ENCODE results near the gene SLCO3A1.
"Not testable (repeated sequence)": the region's sequence is repeated elsewhere in the genome, so short reads cannot be mapped to it uniquely, and the experiment has no call there.

DNA sequence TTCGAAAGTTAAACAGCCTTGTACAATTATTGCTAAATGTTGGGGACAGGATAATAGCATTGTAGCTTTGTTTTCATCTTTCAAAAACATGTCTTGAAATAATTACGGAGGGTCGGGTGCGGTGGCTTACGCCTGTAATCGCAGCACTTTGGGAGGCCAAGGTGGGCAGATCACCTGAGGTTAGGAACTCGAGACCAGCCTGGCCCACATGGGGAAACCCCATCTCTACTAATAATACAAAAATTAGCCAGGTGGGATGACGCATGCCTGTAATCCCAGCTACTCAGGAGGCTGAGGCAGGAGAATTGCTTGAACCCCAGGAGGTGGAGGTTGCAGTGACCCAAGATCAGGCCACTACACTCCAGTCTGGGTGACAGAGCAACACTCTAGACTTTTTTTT lies 216.7 kb downstream of the SLCO3A1 start:
- TF ChIP-seq, protein P1, sequence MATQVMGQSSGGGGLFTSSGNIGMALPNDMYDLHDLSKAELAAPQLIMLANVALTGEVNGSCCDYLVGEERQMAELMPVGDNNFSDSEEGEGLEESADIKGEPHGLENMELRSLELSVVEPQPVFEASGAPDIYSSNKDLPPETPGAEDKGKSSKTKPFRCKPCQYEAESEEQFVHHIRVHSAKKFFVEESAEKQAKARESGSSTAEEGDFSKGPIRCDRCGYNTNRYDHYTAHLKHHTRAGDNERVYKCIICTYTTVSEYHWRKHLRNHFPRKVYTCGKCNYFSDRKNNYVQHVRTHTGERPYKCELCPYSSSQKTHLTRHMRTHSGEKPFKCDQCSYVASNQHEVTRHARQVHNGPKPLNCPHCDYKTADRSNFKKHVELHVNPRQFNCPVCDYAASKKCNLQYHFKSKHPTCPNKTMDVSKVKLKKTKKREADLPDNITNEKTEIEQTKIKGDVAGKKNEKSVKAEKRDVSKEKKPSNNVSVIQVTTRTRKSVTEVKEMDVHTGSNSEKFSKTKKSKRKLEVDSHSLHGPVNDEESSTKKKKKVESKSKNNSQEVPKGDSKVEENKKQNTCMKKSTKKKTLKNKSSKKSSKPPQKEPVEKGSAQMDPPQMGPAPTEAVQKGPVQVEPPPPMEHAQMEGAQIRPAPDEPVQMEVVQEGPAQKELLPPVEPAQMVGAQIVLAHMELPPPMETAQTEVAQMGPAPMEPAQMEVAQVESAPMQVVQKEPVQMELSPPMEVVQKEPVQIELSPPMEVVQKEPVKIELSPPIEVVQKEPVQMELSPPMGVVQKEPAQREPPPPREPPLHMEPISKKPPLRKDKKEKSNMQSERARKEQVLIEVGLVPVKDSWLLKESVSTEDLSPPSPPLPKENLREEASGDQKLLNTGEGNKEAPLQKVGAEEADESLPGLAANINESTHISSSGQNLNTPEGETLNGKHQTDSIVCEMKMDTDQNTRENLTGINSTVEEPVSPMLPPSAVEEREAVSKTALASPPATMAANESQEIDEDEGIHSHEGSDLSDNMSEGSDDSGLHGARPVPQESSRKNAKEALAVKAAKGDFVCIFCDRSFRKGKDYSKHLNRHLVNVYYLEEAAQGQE (IDR thresholded peaks at IDR 0.05): not testable (repeated sequence)
- TF ChIP-seq SP1 (IDR thresholded peaks at IDR 0.05); GABPA (IDR thresholded peaks at IDR 0.05 in 1 of 2, conservative IDR thresholded peaks at IDR 0.05 in 1 of 2); RXRA (IDR thresholded peaks at IDR 0.05); TAF1 (conservative IDR thresholded peaks at IDR 0.05): not testable (repeated sequence)
- TF ChIP-seq, protein P2, sequence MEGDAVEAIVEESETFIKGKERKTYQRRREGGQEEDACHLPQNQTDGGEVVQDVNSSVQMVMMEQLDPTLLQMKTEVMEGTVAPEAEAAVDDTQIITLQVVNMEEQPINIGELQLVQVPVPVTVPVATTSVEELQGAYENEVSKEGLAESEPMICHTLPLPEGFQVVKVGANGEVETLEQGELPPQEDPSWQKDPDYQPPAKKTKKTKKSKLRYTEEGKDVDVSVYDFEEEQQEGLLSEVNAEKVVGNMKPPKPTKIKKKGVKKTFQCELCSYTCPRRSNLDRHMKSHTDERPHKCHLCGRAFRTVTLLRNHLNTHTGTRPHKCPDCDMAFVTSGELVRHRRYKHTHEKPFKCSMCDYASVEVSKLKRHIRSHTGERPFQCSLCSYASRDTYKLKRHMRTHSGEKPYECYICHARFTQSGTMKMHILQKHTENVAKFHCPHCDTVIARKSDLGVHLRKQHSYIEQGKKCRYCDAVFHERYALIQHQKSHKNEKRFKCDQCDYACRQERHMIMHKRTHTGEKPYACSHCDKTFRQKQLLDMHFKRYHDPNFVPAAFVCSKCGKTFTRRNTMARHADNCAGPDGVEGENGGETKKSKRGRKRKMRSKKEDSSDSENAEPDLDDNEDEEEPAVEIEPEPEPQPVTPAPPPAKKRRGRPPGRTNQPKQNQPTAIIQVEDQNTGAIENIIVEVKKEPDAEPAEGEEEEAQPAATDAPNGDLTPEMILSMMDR (IDR thresholded peaks at IDR 0.05; ENCODE audit: low read depth, low read length, missing input control): not testable (repeated sequence)
- TF ChIP-seq, protein P3, sequence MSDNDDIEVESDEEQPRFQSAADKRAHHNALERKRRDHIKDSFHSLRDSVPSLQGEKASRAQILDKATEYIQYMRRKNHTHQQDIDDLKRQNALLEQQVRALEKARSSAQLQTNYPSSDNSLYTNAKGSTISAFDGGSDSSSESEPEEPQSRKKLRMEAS (IDR thresholded peaks at IDR 0.05): not testable (repeated sequence)
